HCT116 (cell line): ENCODE data around the gene MIEN1. TPM values are rescaled to one million over a fixed set of nuclear protein-coding genes. Genes with fewer than 3 reads are reported as not detected.

Experiments
- ATAC-seq: fragments of 200-7000 bp; cut with Tn5 transposase; 2 replicates; pipeline ENCODE4 v1.9.1; 2020; ENCODE audit warnings: mild to moderate bottlenecking, moderate library complexity
- BruUV-seq: library from RNA; stranded (reverse); fragments of 400-500 nt; replicated peaks from 2 replicates; lab custom pipeline; 2021; lab: Mats Ljungman, UMichigan
- CTCF ChIA-PET: fragments of 300-600 bp; sonication (Branson Sonifier 250); formaldehyde crosslinking; loops from one replicate; lab custom pipeline; 2021; ENCODE audit warnings: antibody characterized with exemption; lab: Charles Lee
- POLR2A ChIA-PET: fragments of 300-600, 350-600 bp; sonication (Branson Sonifier 250); formaldehyde crosslinking; loops from one replicate; lab custom pipeline; 2021; ENCODE audit warnings: antibody characterized with exemption; lab: Charles Lee
- RAD21 ChIA-PET, 2 experiments: fragments of 300-600 bp; sonication (Branson Sonifier 250); formaldehyde crosslinking; loops; one replicate each; lab custom pipeline; 2023; ENCODE audit warnings: low total read pairs in 2 of 2; ENCODE audit not compliant: uncharacterized antibody in 2 of 2, unreplicated experiment in 2 of 2, low non-redundant PET in 1 of 2; lab: Charles Lee
- DNase-seq: peaks from one replicate; pipeline ENCODE4 v3.0.0-alpha.2; 2010; ENCODE audit warnings: low read depth, low spot score
- H2AFZ ChIP-seq: fragments of 200-600 bp; shearing (Covaris generic), sonication (generic); 2 replicates; pipeline ENCODE4 v1.6.1; 2017; ENCODE audit warnings: low read depth, mixed run types, mixed read lengths, antibody characterized with exemption, low read length; ENCODE audit not compliant: poor library complexity, severe bottlenecking
- H3K27ac ChIP-seq: 2 replicates; pipeline ENCODE4 v1.5.1; 2012; ENCODE audit warnings: low read depth, low read length
- H3K27me3 ChIP-seq: fragments of 200-600 bp; sonication (generic); 2 replicates; pipeline ENCODE4 v1.6.1; 2016; ENCODE audit warnings: mixed run types, low read length, mixed read lengths; ENCODE audit not compliant: insufficient read depth
- H3K36me3 ChIP-seq, 2 experiments: fragments of 200-500 bp in 1 of 2; fragments of 200-600 bp in 1 of 2; sonication (Bioruptor generic) in 1 of 2; sonication (generic) in 1 of 2; 2 replicates each; pipeline versions ENCODE4 v1.5.1 to v1.6.1; 2014 to 2016; ENCODE audit warnings: low read length in 2 of 2, inconsistent platforms in 1 of 2, mixed read lengths in 1 of 2, mixed run types in 1 of 2; ENCODE audit not compliant: insufficient read depth in 2 of 2, control insufficient read depth in 1 of 2
- H3K4me1 ChIP-seq, 2 experiments: fragments of 200-600 bp in 1 of 2; sonication (generic) in 1 of 2; 2 replicates each; pipeline versions ENCODE4 v1.5.1 to v1.6.1; 2012 to 2017; ENCODE audit warnings: low read length in 2 of 2, inconsistent platforms in 1 of 2, mild to moderate bottlenecking in 1 of 2, mixed read lengths in 1 of 2, mixed run types in 1 of 2, moderate library complexity in 1 of 2; ENCODE audit not compliant: insufficient read depth in 2 of 2, control insufficient read depth in 1 of 2
- H3K4me2 ChIP-seq: fragments of 200-600 bp; sonication (generic); 2 replicates; pipeline ENCODE4 v1.6.1; 2017; ENCODE audit warnings: mixed run types, low read length, mixed read lengths
- H3K4me3 ChIP-seq, 2 experiments: fragments of 200-600 bp in 1 of 2; sonication (generic) in 1 of 2; replicated peaks in 1 of 2; 2 replicates each; pipeline ENCODE4 v1.5.1; 2011 to 2016; ENCODE audit warnings: low read length in 2 of 2, control low read depth in 1 of 2, low read depth in 1 of 2, mild to moderate bottlenecking in 1 of 2, mixed read lengths in 1 of 2, mixed run types in 1 of 2
- H3K79me2 ChIP-seq: fragments of 200-600 bp; sonication (generic); 2 replicates; pipeline ENCODE4 v1.6.1; 2017; ENCODE audit warnings: mild to moderate bottlenecking, mixed run types, low read length, moderate library complexity, mixed read lengths; ENCODE audit not compliant: insufficient read depth
- H3K9ac ChIP-seq: fragments of 200-600 bp; sonication (generic); 2 replicates; pipeline ENCODE4 v1.6.1; 2016; ENCODE audit warnings: low read length, mixed read lengths
- H3K9me2 ChIP-seq: fragments of 200-600 bp; sonication (generic), shearing (Covaris generic); 2 replicates; pipeline ENCODE4 v1.6.1; 2017; ENCODE audit warnings: mixed run types, mild to moderate bottlenecking, moderate library complexity; ENCODE audit not compliant: insufficient read depth
- H3K9me3 ChIP-seq, 2 experiments: fragments of 200-500 bp in 1 of 2; fragments of 200-600 bp in 1 of 2; sonication (Bioruptor generic) in 1 of 2; sonication (generic) in 1 of 2; 2 replicates each; pipeline ENCODE4 v1.6.1; 2014 to 2017; ENCODE audit warnings: low read length in 2 of 2, mixed read lengths in 2 of 2, inconsistent platforms in 1 of 2, low read depth in 1 of 2, mild to moderate bottlenecking in 1 of 2, mixed run types in 1 of 2, moderate library complexity in 1 of 2; ENCODE audit not compliant: control insufficient read depth in 1 of 2, insufficient read depth in 1 of 2
- H4K20me1 ChIP-seq: fragments of 200-600 bp; sonication (generic), shearing (Covaris generic); 2 replicates; pipeline ENCODE4 v1.6.1; 2017; ENCODE audit warnings: mixed run types, mild to moderate bottlenecking, moderate library complexity; ENCODE audit not compliant: insufficient read depth
- CBX3 ChIP-seq: IDR thresholded peaks from 2 replicates; pipeline ENCODE4 v1.6.1; 2012; ENCODE audit warnings: low read depth
- EGR1 ChIP-seq: IDR thresholded peaks from 2 replicates; pipeline ENCODE4 v1.6.1; 2012; ENCODE audit warnings: low read depth
- ELF1 ChIP-seq: IDR thresholded peaks from 2 replicates; pipeline ENCODE4 v1.6.1; 2012; ENCODE audit warnings: low read depth, borderline replicate concordance
- EZH2 ChIP-seq: fragments of 200-600 bp; sonication (generic); IDR thresholded peaks from 2 replicates; pipeline ENCODE4 v1.6.1; 2017; ENCODE audit warnings: antibody characterized with exemption, mixed run types
- EZH2phosphoT487 ChIP-seq: fragments of 200-600 bp; IDR thresholded peaks from 2 replicates; pipeline ENCODE4 v1.6.1; 2018; ENCODE audit warnings: antibody characterized with exemption, borderline replicate concordance
- MAX ChIP-seq: IDR thresholded peaks from 2 replicates; pipeline ENCODE4 v1.6.1; 2012
- POLR2A ChIP-seq: IDR thresholded peaks from 2 replicates; pipeline ENCODE4 v1.7.0; 2011; ENCODE audit warnings: borderline replicate concordance; ENCODE audit not compliant: insufficient read depth, insufficient read length; ENCODE audit errors: extremely low read depth
- POLR2AphosphoS5 ChIP-seq: IDR thresholded peaks from 2 replicates; pipeline ENCODE4 v1.6.1; 2011; ENCODE audit warnings: mild to moderate bottlenecking, low read depth, low read length, moderate library complexity
- RAD21 ChIP-seq: IDR thresholded peaks from 2 replicates; pipeline ENCODE4 v1.6.1; 2012; ENCODE audit warnings: low read depth, mild to moderate bottlenecking
- SIN3A ChIP-seq: IDR thresholded peaks from 2 replicates; pipeline ENCODE4 v1.6.1; 2012; ENCODE audit warnings: low read depth
- SP1 ChIP-seq: IDR thresholded peaks from 2 replicates; pipeline ENCODE4 v1.6.1; 2012; ENCODE audit warnings: low read depth
- SRF ChIP-seq: IDR thresholded peaks from 2 replicates; pipeline ENCODE4 v1.6.1; 2012; ENCODE audit warnings: low read depth
- TCF7L2 ChIP-seq: IDR thresholded peaks from 2 replicates; pipeline ENCODE4 v1.7.0; 2011; ENCODE audit warnings: borderline replicate concordance, inconsistent platforms; ENCODE audit not compliant: insufficient read depth, insufficient read length; ENCODE audit errors: extremely low read depth
- YY1 ChIP-seq: IDR thresholded peaks from 2 replicates; pipeline ENCODE4 v1.6.1; 2011; ENCODE audit warnings: low read length, low read depth, moderate library complexity, mild to moderate bottlenecking; ENCODE audit not compliant: insufficient replicate concordance; ENCODE audit errors: extremely low read depth
- ZBTB33 ChIP-seq: IDR thresholded peaks from 2 replicates; pipeline ENCODE4 v1.6.1; 2011; ENCODE audit warnings: mild to moderate bottlenecking, low read length, moderate library complexity; ENCODE audit not compliant: insufficient replicate concordance; ENCODE audit errors: extremely low read depth
- ZFX ChIP-seq: fragments of 450-650 bp; IDR thresholded peaks from 2 replicates; pipeline ENCODE4 v1.6.1; 2017
- intact Hi-C: fragments of 100-400 bp; cut with micrococcal nuclease; formaldehyde crosslinking; loops from 2 replicates; pipeline ENCODE4 v1.10.0; 2022
- total RNA-seq: library from RNA; stranded (reverse); gene quantifications from one replicate; pipeline ENCODE4 v1.2.1, GENCODE V29; 2021; ENCODE audit not compliant: unreplicated experiment

The MIEN1 gene
- total RNA-seq, 1 experiment from 2014 or later, result 73.9 TPM

GRCh38 chr17:39717660-39718059 lies 12.7 kb downstream of the MIEN1 start:
- POLR2A ChIA-PET, result no interaction called here
- CTCF ChIA-PET, result interaction anchor here (2.2 kb wide), 1 partner anchor 12 kb away, joined by 27 read pairs; the partner anchor contains the start of gene MIEN1

More at GRCh38 chr17:39717660-39718059, 12.7 kb downstream of the MIEN1 start:
- Histone ChIP-seq H3K36me3 (peaks cover 0 to 13% of the 10 kb centered on the region in 2 experiments; a peak in 3 of 4 replicates), H3K27me3 (no peaks in the 10 kb centered on the region), H4K20me1 (no peaks in the 10 kb centered on the region), H3K4me2 (no peak overlapping the region), H3K4me1 (no peaks in the 10 kb centered on the region), H3K9me2 (no peaks in the 10 kb centered on the region), H3K27ac (no peak overlapping the region), H3K79me2 (no peaks in the 10 kb centered on the region), H2AFZ (no peak overlapping the region), H3K9ac (no peak overlapping the region), H3K9me3 (no peaks in the 10 kb centered on the region), H3K4me3 (no peak overlapping the region)
- RAD21 ChIA-PET, result no interaction called here
- no TSS peak for BruUV-seq
- intact Hi-C loops, result no loop called here
- no peak for DNase-seq
- no peak for TF ChIP-seq POLR2A
- TF ChIP-seq EZH2, result no peak
- no peak for TF ChIP-seq ZBTB33
- TF ChIP-seq SRF, result no peak
- TF ChIP-seq SIN3A, result no peak
- TF ChIP-seq ELF1, result no peak
- TF ChIP-seq MAX, result no peak
- TF ChIP-seq TCF7L2, result no peak
- no peak for TF ChIP-seq EGR1
- TF ChIP-seq RAD21, result no peak
- TF ChIP-seq SP1, result no peak
- TF ChIP-seq YY1, result no peak
- TF ChIP-seq EZH2phosphoT487, result no peak
- TF ChIP-seq CBX3, result no peak
- TF ChIP-seq ZFX, result no peak
- TF ChIP-seq POLR2AphosphoS5, result no peak
- ATAC-seq, result no peak
